HepG2 (cell line): ENCODE data around the gene TOLLIP. TPM values are rescaled to one million over a fixed set of nuclear protein-coding genes. Genes with fewer than 3 reads are reported as not detected.

Experiments
- JDP2 ChIP-seq: sonication (generic); formaldehyde crosslinking; IDR thresholded peaks from 2 replicates; pipeline ENCODE4 v1.8.1; 2022; ENCODE audit warnings: missing genetic modification reagents, borderline replicate concordance
- MZF1 ChIP-seq: sonication (generic); formaldehyde crosslinking; IDR thresholded peaks from 2 replicates; pipeline ENCODE4 v1.8.1; 2023; ENCODE audit warnings: mild to moderate bottlenecking, missing genetic modification reagents, borderline replicate concordance
- NR2F2 ChIP-seq: IDR thresholded peaks from 2 replicates; pipeline ENCODE4 v1.6.1; 2012; ENCODE audit warnings: low read depth, inconsistent platforms, borderline replicate concordance
- RNF219 ChIP-seq: sonication (generic); formaldehyde crosslinking; IDR thresholded peaks from 2 replicates; pipeline ENCODE4 v1.5.0; 2020; ENCODE audit warnings: mild to moderate bottlenecking, missing genetic modification reagents
- TBX3 ChIP-seq: fragments of 450-650 bp; IDR thresholded peaks from 2 replicates; pipeline ENCODE4 v1.6.1; 2017; ENCODE audit warnings: antibody characterized with exemption, mild to moderate bottlenecking, inconsistent platforms, borderline replicate concordance
- THRA ChIP-seq: sonication (generic); formaldehyde crosslinking; IDR thresholded peaks from 2 replicates; pipeline ENCODE4 v1.4.0; 2020; ENCODE audit warnings: missing genetic modification reagents, borderline replicate concordance
- ZNF136 ChIP-seq: sonication (generic); formaldehyde crosslinking; IDR thresholded peaks from 2 replicates; pipeline ENCODE4 v1.8.1; 2022; ENCODE audit warnings: low read depth, mild to moderate bottlenecking, moderate library complexity, missing genetic modification reagents
- ZNF142 ChIP-seq: sonication (generic); formaldehyde crosslinking; IDR thresholded peaks from 2 replicates; pipeline ENCODE4 v1.4.0; 2020; ENCODE audit warnings: missing genetic modification reagents
- ZNF512B ChIP-seq: sonication (generic); formaldehyde crosslinking; IDR thresholded peaks from 2 replicates; pipeline ENCODE4 v1.5.1; 2020; ENCODE audit warnings: missing genetic modification reagents, mild to moderate bottlenecking, borderline replicate concordance
- ZNF530 ChIP-seq: sonication (generic); formaldehyde crosslinking; IDR thresholded peaks from 2 replicates; pipeline ENCODE4 v1.5.0; 2020; ENCODE audit warnings: low read depth, mild to moderate bottlenecking, missing genetic modification reagents
- ZNF605 ChIP-seq: sonication (generic); formaldehyde crosslinking; IDR thresholded peaks from 2 replicates; pipeline ENCODE4 v1.8.0; 2022; ENCODE audit warnings: mild to moderate bottlenecking, missing genetic modification reagents
- polyA plus RNA-seq, 8 experiments: library from polyadenylated mRNA; depleted of rRNA in 3 of 8; stranded (reverse) in 7 of 8; unstranded in 1 of 8; fragments of >200 nt; fragmentation: Illumina TruSeq in 4 of 8; extraction: Trizol in 4 of 8; gene quantifications; 2 replicates each; pipeline versions ENCODE4 v1.2.1 to v1.2.3, GENCODE V29; 2011 to 2016; ENCODE audit warnings: low read depth in 4 of 8, missing spikeins in 1 of 8, mixed read lengths in 1 of 8; ENCODE audit not compliant: insufficient read depth in 1 of 8
- total RNA-seq, 5 experiments: library from RNA; depleted of rRNA; stranded (reverse); fragments of >200 nt; fragmentation: Illumina TruSeq; extraction: Trizol; gene quantifications; 2 replicates each; pipeline ENCODE4 v1.2.3, GENCODE V29; 2016; ENCODE audit warnings: low read depth in 1 of 5
- TF ChIP-seq, protein P1 (sequence below): sonication (generic); formaldehyde crosslinking; IDR thresholded peaks from 2 replicates; pipeline ENCODE4 v1.9.0; 2021; ENCODE audit warnings: missing genetic modification reagents, borderline replicate concordance

The TOLLIP gene
- total and polyA plus RNA-seq, 2 of the 13 experiments (the other 11 are each of a cell fraction or from before 2014, with no cell fraction given) = 25.9 to 47.5 TPM

DNA sequence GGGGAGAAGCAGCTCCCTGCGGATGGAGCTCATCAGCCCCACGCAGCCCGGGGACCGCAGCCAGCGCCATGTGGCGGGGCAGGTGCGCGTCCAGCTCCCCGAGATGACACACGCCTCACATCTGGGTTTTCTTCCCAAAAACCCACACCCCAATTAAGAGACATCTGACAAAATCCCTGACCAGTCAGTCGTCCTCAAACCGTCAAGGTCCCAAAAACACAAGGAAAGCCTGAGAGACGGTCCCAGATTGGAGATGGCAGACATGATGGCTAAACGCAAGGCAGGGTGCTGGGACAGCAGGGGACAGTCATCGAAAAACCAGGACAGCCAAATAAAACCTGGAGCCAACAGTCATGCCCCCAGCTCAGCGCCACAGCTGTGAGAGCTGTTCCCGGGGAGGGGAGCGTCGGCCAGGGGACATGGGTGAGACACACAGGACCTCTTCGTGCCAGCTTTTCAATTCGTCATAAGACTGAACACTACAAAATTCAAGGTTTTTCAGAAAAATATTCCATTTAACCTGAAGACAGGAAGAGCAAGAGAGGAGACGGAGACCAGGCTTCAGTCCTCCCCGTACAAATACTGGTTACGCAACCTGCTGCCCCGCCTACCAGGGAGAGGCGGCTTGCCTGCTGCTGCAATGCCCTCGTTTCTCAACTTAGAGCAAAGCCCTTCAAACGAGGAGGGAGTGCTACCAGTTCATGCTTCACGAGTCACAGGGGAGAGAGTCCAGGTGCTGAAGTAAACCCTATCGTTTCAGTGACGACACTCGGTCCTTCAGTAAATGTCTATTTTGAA is 10.5 kb downstream of the TOLLIP start (continued):
- TF ChIP-seq ZNF512B (CRISPR knock-in tag) = no peak
- TF ChIP-seq MZF1 = no peak
- peak; percentile 77 for TF ChIP-seq ZNF605 (CRISPR knock-in tag)
- peak; percentile 74 for TF ChIP-seq THRA (CRISPR knock-in tag)
- TF ChIP-seq RNF219 (CRISPR knock-in tag) = no peak
- TF ChIP-seq JDP2 (CRISPR knock-in tag) = no peak
- TF ChIP-seq ZNF136 (CRISPR knock-in tag) = no peak
- TF ChIP-seq ZNF530 (CRISPR knock-in tag) = no peak
- TF ChIP-seq TBX3 = no peak
- TF ChIP-seq ZNF142 (CRISPR knock-in tag) = 0 out of 2 replicates have a peak, but pooled peaks have one; percentile 33
- no peak for TF ChIP-seq NR2F2
- TF ChIP-seq, protein P1, sequence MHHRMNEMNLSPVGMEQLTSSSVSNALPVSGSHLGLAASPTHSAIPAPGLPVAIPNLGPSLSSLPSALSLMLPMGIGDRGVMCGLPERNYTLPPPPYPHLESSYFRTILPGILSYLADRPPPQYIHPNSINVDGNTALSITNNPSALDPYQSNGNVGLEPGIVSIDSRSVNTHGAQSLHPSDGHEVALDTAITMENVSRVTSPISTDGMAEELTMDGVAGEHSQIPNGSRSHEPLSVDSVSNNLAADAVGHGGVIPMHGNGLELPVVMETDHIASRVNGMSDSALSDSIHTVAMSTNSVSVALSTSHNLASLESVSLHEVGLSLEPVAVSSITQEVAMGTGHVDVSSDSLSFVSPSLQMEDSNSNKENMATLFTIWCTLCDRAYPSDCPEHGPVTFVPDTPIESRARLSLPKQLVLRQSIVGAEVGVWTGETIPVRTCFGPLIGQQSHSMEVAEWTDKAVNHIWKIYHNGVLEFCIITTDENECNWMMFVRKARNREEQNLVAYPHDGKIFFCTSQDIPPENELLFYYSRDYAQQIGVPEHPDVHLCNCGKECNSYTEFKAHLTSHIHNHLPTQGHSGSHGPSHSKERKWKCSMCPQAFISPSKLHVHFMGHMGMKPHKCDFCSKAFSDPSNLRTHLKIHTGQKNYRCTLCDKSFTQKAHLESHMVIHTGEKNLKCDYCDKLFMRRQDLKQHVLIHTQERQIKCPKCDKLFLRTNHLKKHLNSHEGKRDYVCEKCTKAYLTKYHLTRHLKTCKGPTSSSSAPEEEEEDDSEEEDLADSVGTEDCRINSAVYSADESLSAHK (CRISPR knock-in tag) = no peak
